Stomach (tissue), 4 donors: ENCODE data around the gene ATXN7L1.

Experiments used
- CTCF ChIP-seq, 7 experiments: fragments of 450-650 bp in 4 of 7; fragments of 200-600 bp in 3 of 7; sonication (generic) in 3 of 7; IDR thresholded peaks; one replicate each; pipeline ENCODE4 v1.5.1; 2016 to 2019; ENCODE audit warnings: antibody characterized with exemption in 7 of 7, control low read depth in 2 of 7, mild to moderate bottlenecking in 1 of 7
- EP300 ChIP-seq: sonication (generic); formaldehyde crosslinking; IDR thresholded peaks from one replicate; pipeline ENCODE4 v1.6.1; 2017; ENCODE audit warnings: antibody characterized with exemption
- POLR2A ChIP-seq, 4 donors: fragments of 450-650 bp; IDR thresholded peaks; one replicate each; pipeline ENCODE4 v1.6.1; 2016; ENCODE audit warnings: antibody characterized with exemption in 4 of 4, control low read depth in 2 of 4, mild to moderate bottlenecking in 1 of 4, moderate library complexity in 1 of 4
- POLR2AphosphoS5 ChIP-seq, 3 donors: sonication (generic); formaldehyde crosslinking; IDR thresholded peaks; one replicate each; pipeline ENCODE4 v1.6.1; 2016; ENCODE audit warnings: antibody characterized with exemption in 3 of 3

GRCh38 chr7:105897999-105898398, 21.6 kb upstream of the ATXN7L1 start:
- TF ChIP-seq CTCF (IDR thresholded peaks at IDR 0.05) (no peak), POLR2A (IDR thresholded peaks at IDR 0.05) (no peak), POLR2AphosphoS5 (IDR thresholded peaks at IDR 0.05) (no peak), EP300 (no peak)
